ENCODE data around the gene NUAK2.

DNA sequence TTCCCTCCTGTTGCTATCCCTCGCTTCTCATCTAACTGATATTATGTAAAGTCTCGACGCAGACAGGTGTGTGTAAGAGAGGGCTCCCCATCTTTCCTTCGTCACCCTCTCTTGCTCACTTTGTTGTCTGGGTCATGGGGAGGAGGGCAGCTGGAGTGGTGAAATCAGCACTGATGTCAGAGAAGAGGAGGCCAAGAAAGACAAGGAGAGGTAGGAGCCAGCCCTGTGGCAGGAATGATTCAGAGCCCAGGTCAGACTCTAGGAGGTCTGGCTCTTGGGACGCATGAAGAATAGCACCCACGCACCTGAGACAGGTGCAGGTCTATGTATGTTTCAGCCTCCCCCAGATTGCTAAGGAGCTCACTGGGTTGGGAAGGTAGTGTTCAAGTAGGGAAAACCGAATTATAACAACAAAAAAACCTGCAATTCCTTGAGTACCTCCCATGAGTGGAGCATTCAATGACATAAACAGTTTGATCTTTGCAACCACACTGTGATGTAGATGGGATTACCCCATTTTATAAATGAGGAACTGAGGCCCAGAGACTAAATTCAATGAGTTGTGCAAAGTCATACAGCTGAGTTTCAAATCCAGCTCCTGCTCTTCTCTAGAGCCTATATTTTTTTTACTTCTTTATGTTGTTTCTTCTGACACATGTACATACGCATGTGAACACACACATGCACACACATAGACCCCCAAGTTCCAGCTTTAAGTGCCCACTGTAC, 10.4 kb downstream of the NUAK2 start:
- TF ChIP-seq POLR2A (IDR thresholded peaks at IDR 0.05; ENCODE audit: low read length) (no peak), GATA1 (IDR thresholded peaks at IDR 0.05; ENCODE audit: low read depth, low read length) (no peak)
